HS-5 (cell line): ENCODE measurements around the gene KATNAL1.
A peak's percentile ranks its signal among the peaks of the same experiment; 100 is the strongest.
"Not testable (repeated sequence)": the region's sequence is repeated elsewhere in the genome, so short reads cannot be mapped to it uniquely, and the experiment has no call there.

Experiments
- DNase-seq: peaks from one replicate; pipeline ENCODE4 v3.0.0-alpha.2; 2012; ENCODE audit warnings: low read depth

Gene KATNAL1

GRCh38 chr13:30211745-30212144, 95.6 kb downstream of the KATNAL1 start:
- DNase-seq, result no peak

- no peak for DNase-seq
Observed at GRCh38 chr13:30204564-30204963, 102.8 kb downstream of the KATNAL1 start.

GRCh38 chr13:30196025-30196424, 111.3 kb downstream of the KATNAL1 start:
- no peak for DNase-seq

- DNase-seq, result no peak
Observed at GRCh38 chr13:30194906-30195305, 112.4 kb downstream of the KATNAL1 start.

GRCh38 chr13:30193279-30194234, 113.8 kb downstream of the KATNAL1 start:
- DNase-seq, result no peak

- DNase-seq, result no peak
Observed at GRCh38 chr13:30192320-30193093, 114.8 kb downstream of the KATNAL1 start.

GRCh38 chr13:30191491-30192100, 115.8 kb downstream of the KATNAL1 start:
- peak; percentile 6 for DNase-seq

- no peak for DNase-seq
Observed at GRCh38 chr13:30186634-30187415, 120.5 kb downstream of the KATNAL1 start.

- DNase-seq, result no peak
Observed at GRCh38 chr13:30181888-30182651, 125.3 kb downstream of the KATNAL1 start.

GRCh38 chr13:30179597-30180276, 127.6 kb downstream of the KATNAL1 start:
- no peak for DNase-seq

GRCh38 chr13:30178976-30179375, 128.4 kb downstream of the KATNAL1 start:
- no peak for DNase-seq

- no peak for DNase-seq
Observed at GRCh38 chr13:30175166-30175565, 132.2 kb downstream of the KATNAL1 start.

- not testable (repeated sequence) for DNase-seq
Observed at GRCh38 chr13:30174250-30174649, 133.1 kb downstream of the KATNAL1 start.

- DNase-seq, result no peak
Observed at GRCh38 chr13:30173303-30173610, 134.1 kb downstream of the KATNAL1 start.

- no peak for DNase-seq
Observed at GRCh38 chr13:30172593-30173302, 134.6 kb downstream of the KATNAL1 start.

GRCh38 chr13:30170569-30170968, 136.8 kb downstream of the KATNAL1 start:
- DNase-seq, result no peak

- no peak for DNase-seq
Observed at GRCh38 chr13:30169442-30169841, 137.9 kb downstream of the KATNAL1 start.

GRCh38 chr13:30165796-30166195, 141.6 kb downstream of the KATNAL1 start:
- DNase-seq, result no peak

GRCh38 chr13:30165071-30165470, 142.3 kb downstream of the KATNAL1 start:
- DNase-seq, result no peak

GRCh38 chr13:30164146-30164545, 143.2 kb downstream of the KATNAL1 start:
- no peak for DNase-seq
